ENCODE data around the gene ELOVL5.

ELOVL5 gene

DNA sequence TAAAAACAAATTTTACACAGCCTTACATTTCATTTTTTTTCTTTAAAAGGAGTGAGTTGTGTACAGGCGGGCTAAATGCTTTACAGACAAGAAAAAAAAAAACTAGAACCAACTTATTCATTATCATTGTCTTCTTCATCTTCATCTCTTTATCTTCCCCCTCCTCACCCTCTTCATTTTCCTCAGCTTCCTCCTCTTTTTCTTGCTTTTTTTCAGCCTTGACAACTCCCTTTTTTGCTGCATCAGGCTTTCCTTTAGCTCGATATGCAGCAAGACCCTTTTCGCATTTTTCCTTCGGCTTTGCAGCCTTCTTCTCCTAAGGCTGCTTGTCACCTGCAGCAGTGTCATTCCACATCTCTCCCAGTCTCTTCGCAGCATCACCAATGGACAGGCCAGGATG, 113.2 kb downstream of the ELOVL5 start:
- no peaks in the 10 kb centered on the region for H3K36me3 ChIP-seq (ENCODE audit: control insufficient read depth, insufficient read depth, low read length)

DNA sequence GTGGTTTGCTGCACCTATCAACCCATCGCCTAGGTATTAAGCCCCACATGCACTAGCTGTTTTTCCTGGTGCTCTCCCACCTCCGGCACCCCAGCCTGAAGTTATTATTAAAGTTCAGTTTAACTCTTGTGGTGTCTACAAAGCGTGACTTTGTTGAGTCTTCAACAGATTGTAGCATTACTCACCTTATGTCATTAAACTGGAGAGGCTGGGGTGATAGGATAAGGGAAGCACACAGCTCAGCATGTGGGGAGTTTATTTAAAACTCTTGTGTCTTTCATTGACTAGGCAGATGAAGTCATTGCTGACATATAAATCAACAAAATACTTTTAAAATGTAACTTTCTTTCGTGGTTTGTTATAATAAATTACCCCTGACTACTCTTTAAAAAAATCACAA, 115.4 kb downstream of the ELOVL5 start:
- no peak for DNase-seq
- no peak overlapping the region for H3K27ac ChIP-seq (ENCODE audit: insufficient read depth, low read length, poor library complexity, severe bottlenecking)
- H3K4me1 ChIP-seq (ENCODE audit: control insufficient read depth, insufficient read depth, low read length, poor library complexity, severe bottlenecking) = peaks cover 3% of the 10 kb centered on the region

More for the DNA sequence above, 113.2 kb downstream of the ELOVL5 start:
- Histone ChIP-seq H3K27me3 (replicated peaks; ENCODE audit: control insufficient read depth, insufficient read depth, low read length, poor library complexity, severe bottlenecking) (no peaks in the 10 kb centered on the region), H3K9me3 (ENCODE audit: control insufficient read depth, low read length) (no peaks in the 10 kb centered on the region), H3K27ac (ENCODE audit: insufficient read depth, low read length, poor library complexity, severe bottlenecking) (no peak overlapping the region), H3K4me3 (ENCODE audit: insufficient read depth, low read depth, low read length, poor library complexity, severe bottlenecking) (peak overlapping the region; percentile 39), H3K4me1 (ENCODE audit: control insufficient read depth, insufficient read depth, low read length, poor library complexity, severe bottlenecking) (peaks cover 3% of the 10 kb centered on the region)
- DNase-seq = no peak

DNA sequence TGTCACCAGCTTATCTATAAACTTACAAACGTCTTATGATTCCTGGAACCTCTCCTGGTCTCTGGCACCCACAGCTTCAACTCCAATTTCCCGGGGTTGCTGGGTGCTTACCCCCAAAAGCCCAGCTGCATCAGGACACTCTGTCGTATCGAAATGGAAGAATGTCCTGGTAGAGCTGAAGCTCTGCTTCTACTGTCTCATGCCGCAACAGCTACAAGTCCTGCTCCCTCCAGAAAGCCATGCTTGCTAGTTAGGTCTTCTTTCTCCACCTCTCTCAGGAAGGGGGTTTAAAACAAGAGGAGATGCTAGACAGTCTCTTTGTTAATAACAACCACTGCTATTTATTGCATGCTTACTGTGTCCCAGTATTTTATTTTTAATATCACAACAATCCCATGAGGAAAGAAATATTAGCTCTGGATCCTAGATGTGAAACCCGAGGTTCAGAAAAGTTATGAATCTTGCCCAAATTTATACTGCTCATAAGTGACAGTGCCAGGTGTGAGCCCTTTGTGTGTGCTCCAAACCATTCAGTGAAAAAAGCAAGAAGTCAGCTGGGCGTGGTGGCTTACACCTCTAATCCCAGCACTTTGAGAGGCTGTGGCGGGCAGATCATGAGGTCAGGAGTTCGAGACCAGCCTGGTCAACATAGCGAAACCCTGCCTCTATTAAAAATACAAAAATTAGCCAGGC, 117.8 kb downstream of the ELOVL5 start:
- Histone ChIP-seq H3K36me3 (ENCODE audit: control insufficient read depth, insufficient read depth, low read length) (no peaks in the 10 kb centered on the region), H3K4me3 (ENCODE audit: insufficient read depth, low read depth, low read length, poor library complexity, severe bottlenecking) (no peak overlapping the region), H3K9me3 (ENCODE audit: control insufficient read depth, low read length) (no peaks in the 10 kb centered on the region), H3K4me1 (ENCODE audit: control insufficient read depth, insufficient read depth, low read length, poor library complexity, severe bottlenecking) (no peaks in the 10 kb centered on the region), H3K27me3 (replicated peaks; ENCODE audit: control insufficient read depth, insufficient read depth, low read length, poor library complexity, severe bottlenecking) (no peaks in the 10 kb centered on the region), H3K27ac (ENCODE audit: insufficient read depth, low read length, poor library complexity, severe bottlenecking) (no peak overlapping the region)
- no peak for DNase-seq

More for the DNA sequence above, 115.4 kb downstream of the ELOVL5 start:
- no peaks in the 10 kb centered on the region for H3K27me3 ChIP-seq (replicated peaks; ENCODE audit: control insufficient read depth, insufficient read depth, low read length, poor library complexity, severe bottlenecking)
- H3K36me3 ChIP-seq (ENCODE audit: control insufficient read depth, insufficient read depth, low read length) = no peaks in the 10 kb centered on the region
- no peaks in the 10 kb centered on the region for H3K9me3 ChIP-seq (ENCODE audit: control insufficient read depth, low read length)
- no peak overlapping the region for H3K4me3 ChIP-seq (ENCODE audit: insufficient read depth, low read depth, low read length, poor library complexity, severe bottlenecking)

DNA sequence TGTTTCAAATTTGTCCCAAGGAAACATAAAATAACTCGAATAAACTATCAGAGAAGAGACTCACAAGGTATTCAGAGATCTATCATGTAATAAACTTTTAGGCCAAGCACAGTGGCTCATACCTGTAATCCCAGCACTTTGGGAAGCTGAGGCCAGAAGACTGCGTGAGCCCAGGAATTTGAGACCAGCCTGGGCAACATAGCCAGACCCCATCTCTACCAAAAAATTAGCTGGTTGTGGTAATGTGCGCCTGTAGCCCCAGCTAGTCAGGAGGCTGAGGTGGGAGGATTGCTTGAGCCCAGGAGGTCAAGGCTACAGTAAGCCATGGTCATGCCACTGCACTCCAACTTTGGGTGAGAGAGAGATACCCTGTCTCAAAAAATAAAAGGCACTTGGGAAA, 120.9 kb downstream of the ELOVL5 start:
- H3K9me3 ChIP-seq (ENCODE audit: control insufficient read depth, low read length) = no peaks in the 10 kb centered on the region
- H3K27me3 ChIP-seq (replicated peaks; ENCODE audit: control insufficient read depth, insufficient read depth, low read length, poor library complexity, severe bottlenecking) = no peaks in the 10 kb centered on the region
- no peak for DNase-seq
- no peaks in the 10 kb centered on the region for H3K36me3 ChIP-seq (ENCODE audit: control insufficient read depth, insufficient read depth, low read length)
- H3K4me1 ChIP-seq (ENCODE audit: control insufficient read depth, insufficient read depth, low read length, poor library complexity, severe bottlenecking) = no peaks in the 10 kb centered on the region
- H3K27ac ChIP-seq (ENCODE audit: insufficient read depth, low read length, poor library complexity, severe bottlenecking) = no peak overlapping the region
- no peak overlapping the region for H3K4me3 ChIP-seq (ENCODE audit: insufficient read depth, low read depth, low read length, poor library complexity, severe bottlenecking)

DNA sequence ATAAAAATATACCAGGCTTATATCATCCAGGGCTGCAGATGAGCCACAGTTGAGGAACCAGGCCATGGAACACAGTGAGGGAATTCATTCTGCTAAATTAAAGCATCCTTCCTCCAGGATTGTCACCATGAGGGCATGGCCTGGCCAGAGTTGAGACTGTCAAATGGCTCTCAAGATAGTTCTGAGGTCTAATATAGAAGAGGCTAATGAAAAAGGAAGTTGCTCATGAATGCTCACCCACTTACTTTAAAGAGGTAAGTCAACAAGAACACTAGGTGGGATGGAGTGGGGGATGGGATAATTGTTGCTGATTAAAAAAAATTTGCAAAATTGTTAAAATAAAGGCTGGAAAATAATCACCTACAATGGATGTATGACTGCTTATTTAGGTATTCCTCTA, 128.1 kb downstream of the ELOVL5 start:
- H3K27ac ChIP-seq (ENCODE audit: insufficient read depth, low read length, poor library complexity, severe bottlenecking) = no peak overlapping the region
- H3K4me3 ChIP-seq (ENCODE audit: insufficient read depth, low read depth, low read length, poor library complexity, severe bottlenecking) = no peak overlapping the region
- H3K27me3 ChIP-seq (replicated peaks; ENCODE audit: control insufficient read depth, insufficient read depth, low read length, poor library complexity, severe bottlenecking) = no peaks in the 10 kb centered on the region
- no peak for DNase-seq
- H3K4me1 ChIP-seq (ENCODE audit: control insufficient read depth, insufficient read depth, low read length, poor library complexity, severe bottlenecking) = no peaks in the 10 kb centered on the region
- H3K9me3 ChIP-seq (ENCODE audit: control insufficient read depth, low read length) = no peaks in the 10 kb centered on the region
- no peaks in the 10 kb centered on the region for H3K36me3 ChIP-seq (ENCODE audit: control insufficient read depth, insufficient read depth, low read length)

Measured in effector memory CD4-positive, alpha-beta T cell (primary cell).